WERI-Rb-1 (cell line): ENCODE results near the gene ZZZ3.
"Not testable (repeated sequence)": the region's sequence is repeated elsewhere in the genome, so short reads cannot be mapped to it uniquely, and the experiment has no call there.

Experiments
- DNase-seq: peaks from one replicate; pipeline ENCODE4 v3.0.0-alpha.2; 2020
- H3K27ac ChIP-seq: fragments of 250-450 bp; sonication (Bioruptor Pico); 2 replicates; pipeline ENCODE4 v1.5.1; 2020; ENCODE audit warnings: mild to moderate bottlenecking, moderate library complexity
- H3K27me3 ChIP-seq: fragments of 250-450 bp; sonication (Bioruptor Pico); 2 replicates; pipeline ENCODE4 v1.5.1; 2021; ENCODE audit warnings: mild to moderate bottlenecking, low read depth, moderate library complexity; ENCODE audit not compliant: insufficient read depth, severe bottlenecking
- H3K36me3 ChIP-seq: fragments of 250-450 bp; sonication (Bioruptor Pico); 2 replicates; pipeline ENCODE4 v1.5.1; 2020; ENCODE audit warnings: mild to moderate bottlenecking, moderate library complexity
- H3K4me3 ChIP-seq: 2 replicates; pipeline ENCODE4 v1.5.1; 2011; ENCODE audit warnings: low read depth, mild to moderate bottlenecking, control low read depth, low read length
- H3K9me3 ChIP-seq: fragments of 250-450 bp; sonication (Bioruptor Pico); 2 replicates; pipeline ENCODE4 v1.5.1; 2021; ENCODE audit warnings: mild to moderate bottlenecking, moderate library complexity; ENCODE audit not compliant: severe bottlenecking
- CTCF ChIP-seq: IDR thresholded peaks from 2 replicates; pipeline ENCODE4 v1.5.1; 2011; ENCODE audit warnings: low read depth, mild to moderate bottlenecking, control low read depth, inconsistent platforms, low read length

ZZZ3 gene

GRCh38 chr1:77652970-77653516 lies 29.4 kb downstream of the ZZZ3 start:
- TF ChIP-seq CTCF = no peak
- Histone ChIP-seq H3K36me3 (peaks cover 8% of the 10 kb centered on the region), H3K9me3 (peaks cover 7% of the 10 kb centered on the region), H3K4me3 (no peak overlapping the region), H3K27ac (no peak overlapping the region), H3K27me3 (no peaks in the 10 kb centered on the region)
- DNase-seq = no peak

DNA sequence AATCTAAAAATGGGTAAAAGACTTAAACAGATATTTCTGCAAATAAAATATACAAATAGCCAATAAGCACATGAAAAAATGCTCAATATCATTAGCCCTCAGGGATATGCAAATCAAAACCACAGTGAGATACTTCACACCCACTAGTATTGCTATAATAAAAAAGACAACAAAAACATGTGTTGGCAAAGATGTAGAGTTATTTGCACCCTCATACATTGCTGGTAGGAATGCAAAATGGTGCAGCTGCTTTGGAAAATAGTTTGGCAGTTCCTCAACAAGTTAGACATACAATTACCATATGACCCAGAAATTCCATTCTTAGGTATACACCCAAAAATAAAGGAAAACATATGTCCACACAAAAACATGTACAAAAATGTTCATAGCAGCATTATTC lies 30.2 kb downstream of the ZZZ3 start:
- Histone ChIP-seq H3K27ac (no peak overlapping the region), H3K4me3 (no peak overlapping the region), H3K36me3 (peaks cover 8% of the 10 kb centered on the region), H3K27me3 (no peaks in the 10 kb centered on the region), H3K9me3 (peaks cover 7% of the 10 kb centered on the region)
- no peak for DNase-seq
- no peak for TF ChIP-seq CTCF

DNA sequence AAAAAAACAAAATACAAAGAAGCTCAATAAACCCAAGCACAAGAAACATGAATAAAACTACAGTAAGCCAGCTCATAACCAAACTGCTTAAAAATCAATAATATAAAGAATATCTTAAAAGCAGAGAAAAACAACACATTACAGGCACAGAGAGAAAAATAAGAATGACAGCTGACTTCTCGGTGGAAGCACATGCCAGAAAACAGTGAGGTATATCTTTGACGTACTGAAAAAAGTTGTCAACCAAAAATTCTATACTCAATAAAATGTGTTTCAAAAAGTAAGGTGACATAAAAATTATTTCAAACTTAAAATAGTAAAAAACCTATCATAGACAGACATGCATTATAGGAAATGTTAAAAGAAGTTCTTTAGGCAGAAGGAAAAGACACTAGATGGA lies 33.3 kb downstream of the ZZZ3 start:
- Histone ChIP-seq H3K27ac (no peak overlapping the region), H3K9me3 (peaks cover 5% of the 10 kb centered on the region), H3K4me3 (no peak overlapping the region), H3K36me3 (peaks cover 19% of the 10 kb centered on the region), H3K27me3 (no peaks in the 10 kb centered on the region)
- no peak for TF ChIP-seq CTCF
- no peak for DNase-seq

- not testable (repeated sequence) for H3K9me3 ChIP-seq, H3K4me3 ChIP-seq, DNase-seq, H3K27ac ChIP-seq, H3K27me3 ChIP-seq
- peaks cover 16% of the 10 kb centered on the region for H3K36me3 ChIP-seq
Measured at GRCh38 chr1:77646224-77646623, 36.2 kb downstream of the ZZZ3 start.

DNA sequence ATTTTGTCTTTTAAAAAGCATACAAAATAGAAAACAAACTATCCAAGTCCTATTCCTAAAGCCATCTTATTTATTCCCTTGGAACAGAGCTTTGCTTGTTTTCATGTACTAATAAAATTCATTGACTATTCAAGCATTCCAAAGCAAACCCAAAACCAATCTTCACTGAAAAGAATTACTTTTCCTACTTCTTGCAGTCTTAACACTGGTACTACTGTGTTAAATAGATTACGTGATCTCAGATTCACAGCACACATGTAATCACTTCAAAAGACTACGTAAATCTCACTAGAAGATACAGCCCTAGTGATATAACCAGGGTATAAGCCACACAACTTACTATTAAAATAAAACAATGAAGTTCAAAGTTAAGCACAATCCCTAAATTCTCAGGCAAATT lies 39.0 kb downstream of the ZZZ3 start:
- Histone ChIP-seq H3K4me3 (no peak overlapping the region), H3K36me3 (peaks cover 11% of the 10 kb centered on the region; the same call in 1 of the 2 replicates), H3K27me3 (no peaks in the 10 kb centered on the region), H3K9me3 (no peaks in the 10 kb centered on the region), H3K27ac (no peak overlapping the region)
- no peak for DNase-seq
- TF ChIP-seq CTCF = no peak

- no peaks in the 10 kb centered on the region for H3K9me3 ChIP-seq
- peaks cover 11% of the 10 kb centered on the region; the same call in 1 of the 2 replicates for H3K36me3 ChIP-seq
- no peak for DNase-seq
- no peaks in the 10 kb centered on the region for H3K27me3 ChIP-seq
- no peak for TF ChIP-seq CTCF
- H3K27ac ChIP-seq = no peak overlapping the region
- H3K4me3 ChIP-seq = no peak overlapping the region
Measured at GRCh38 chr1:77642941-77643340, 39.5 kb downstream of the ZZZ3 start.
